HCT116 (cell line): Measurements from ENCODE around the gene LYSMD1. TPM values are rescaled to one million over a fixed set of nuclear protein-coding genes. Genes with fewer than 3 reads are reported as not detected.

ENCODE experiments used
- total RNA-seq: library from RNA; stranded (reverse); gene quantifications from one replicate; pipeline ENCODE4 v1.2.1, GENCODE V29; 2021; ENCODE audit not compliant: unreplicated experiment

The LYSMD1 gene
- total RNA-seq, 1 experiment from 2014 or later: 5.0 TPM

Other genes with a start within 250 kb of the LYSMD1 start
- 54.3 TPM for gene SETDB1, start 239.5 kb downstream of the LYSMD1 start, total RNA-seq
- gene CERS2, start 191.1 kb downstream of the LYSMD1 start, total RNA-seq: 218 TPM
- 2.7 TPM for gene ANXA9, start 183.6 kb downstream of the LYSMD1 start, total RNA-seq
- gene MINDY1, start 159.0 kb downstream of the LYSMD1 start, total RNA-seq: 1.2 TPM
- gene PRUNE1, start 157.5 kb downstream of the LYSMD1 start, total RNA-seq: 20.2 TPM
- 0.86 TPM for gene BNIPL, start 129.3 kb downstream of the LYSMD1 start, total RNA-seq
- not detected for gene C1orf56, start 118.2 kb downstream of the LYSMD1 start, total RNA-seq
- gene CDC42SE1, start 106.3 kb downstream of the LYSMD1 start, total RNA-seq: 50.5 TPM
- gene MLLT11, start 105.5 kb downstream of the LYSMD1 start, total RNA-seq: 0.17 TPM
- 7.7 TPM for gene GABPB2, start 95.1 kb downstream of the LYSMD1 start, total RNA-seq
- 8.2 TPM for gene SEMA6C, start 19.3 kb downstream of the LYSMD1 start, total RNA-seq
- gene TNFAIP8L2, start 9.3 kb downstream of the LYSMD1 start, total RNA-seq: not detected
- 34.1 TPM for gene SCNM1, start 242 bp upstream of the LYSMD1 start, total RNA-seq
- 1.8 TPM for gene TMOD4, start 10.1 kb upstream of the LYSMD1 start, total RNA-seq
- gene VPS72, start 24.3 kb upstream of the LYSMD1 start, total RNA-seq: 68.9 TPM
- 75.4 TPM for gene PIP5K1A, start 32.6 kb upstream of the LYSMD1 start, total RNA-seq
- gene PSMD4, start 88.8 kb upstream of the LYSMD1 start, total RNA-seq: 225 TPM
- 34.3 TPM for gene ZNF687, start 116.4 kb upstream of the LYSMD1 start, total RNA-seq
- gene PI4KB, start 161.5 kb upstream of the LYSMD1 start, total RNA-seq: 45.1 TPM
- gene RFX5, start 181.3 kb upstream of the LYSMD1 start, total RNA-seq: 52.7 TPM
- 0.42 TPM for gene SELENBP1, start 206.8 kb upstream of the LYSMD1 start, total RNA-seq
- 341 TPM for gene PSMB4, start 233.7 kb upstream of the LYSMD1 start, total RNA-seq